Breast epithelium (tissue), 3 donors: ENCODE data around the gene PRPSAP2.

Source experiments
- CTCF ChIP-seq, 3 donors: fragments of 450-650 bp; IDR thresholded peaks; one replicate each; pipeline ENCODE4 v1.5.1; 2016 to 2017; ENCODE audit warnings: antibody characterized with exemption in 3 of 3, mild to moderate bottlenecking in 3 of 3, moderate library complexity in 3 of 3
- POLR2A ChIP-seq: fragments of 450-650 bp; IDR thresholded peaks from one replicate; pipeline ENCODE4 v1.6.1; 2016; ENCODE audit warnings: antibody characterized with exemption, mild to moderate bottlenecking, moderate library complexity
- POLR2AphosphoS5 ChIP-seq, 3 donors: sonication (generic); formaldehyde crosslinking; IDR thresholded peaks; one replicate each; pipeline ENCODE4 v1.6.1; 2017; ENCODE audit warnings: antibody characterized with exemption in 3 of 3

- no peak for TF ChIP-seq CTCF (IDR thresholded peaks at IDR 0.05)
- TF ChIP-seq POLR2A, result no peak
- no peak for TF ChIP-seq POLR2AphosphoS5 (IDR thresholded peaks at IDR 0.05)
These were observed 33.6 kb downstream of the PRPSAP2 start for GRCh38 chr17:18891541-18891940.
